ENCODE measurements around the gene LARP6. TPM values are rescaled to one million over a fixed set of nuclear protein-coding genes. Genes with fewer than 3 reads are reported as not detected.

LARP6 gene
- total and polyA plus RNA-seq, 8 donors = 9.8 to 127 (median 14.1) TPM

DNA sequence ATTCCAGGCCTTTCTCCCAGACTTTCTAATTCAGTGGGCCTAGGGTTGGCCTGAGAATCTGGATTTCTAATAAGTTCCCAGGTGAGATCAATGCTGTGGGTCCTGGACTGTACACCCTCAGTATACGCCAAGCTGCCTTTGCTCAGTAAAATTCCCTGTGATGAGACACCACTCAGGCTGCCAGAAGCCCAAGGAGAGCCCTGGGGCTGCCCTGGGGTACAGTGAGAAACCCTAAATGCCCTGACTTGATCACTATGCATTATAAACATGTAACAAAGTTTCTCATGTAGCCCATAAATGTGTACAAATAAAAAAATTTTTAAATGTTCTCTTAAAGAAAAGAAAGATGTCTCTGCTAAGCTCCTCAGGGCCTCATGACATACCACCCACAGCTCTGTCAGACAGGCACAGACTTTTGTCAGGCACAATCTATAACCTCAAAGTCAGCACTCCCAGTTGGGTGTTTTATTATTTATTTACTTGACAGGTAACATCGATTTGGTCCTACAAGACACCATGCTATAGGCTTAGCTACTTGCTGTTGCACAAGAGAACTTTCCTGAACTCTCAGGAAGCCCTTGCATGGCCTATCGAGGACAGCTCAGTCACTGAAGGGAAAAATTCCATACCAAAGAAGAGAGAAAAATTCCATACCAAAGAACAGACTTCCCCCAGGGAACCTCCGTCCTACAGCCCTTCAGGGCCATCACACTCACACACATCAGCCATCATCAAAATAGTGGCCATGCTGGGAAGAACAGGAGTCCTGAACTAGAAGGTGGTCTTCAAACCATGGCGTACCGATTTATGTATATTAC is 22.7 kb downstream of the LARP6 start:
- intact Hi-C loops (cut with DNase I; ENCODE audit: low total_unique reads) = no loop called here
- peaks cover 20 to 46% (median 35%) of the 10 kb centered on the region in 4 donors for H3K4me1 ChIP-seq
- H3K27ac ChIP-seq = peak overlapping the region; percentile 31 to 59 (median 40)
- no peak overlapping the region for H3K4me3 ChIP-seq
- no peaks in the 10 kb centered on the region for H3K9me3 ChIP-seq
- H3K27me3 ChIP-seq = no peaks in the 10 kb centered on the region
- WGBS, 5 donors = 81 to 94% (median 89%) methylated on average over 6 of the region's 6 CpGs
- no peak for DNase-seq
- H3K36me3 ChIP-seq = peaks cover 8 to 54% (median 31%) of the 10 kb centered on the region in 4 donors
- no peak for TF ChIP-seq POLR2AphosphoS5 (IDR thresholded peaks at IDR 0.05)

DNA sequence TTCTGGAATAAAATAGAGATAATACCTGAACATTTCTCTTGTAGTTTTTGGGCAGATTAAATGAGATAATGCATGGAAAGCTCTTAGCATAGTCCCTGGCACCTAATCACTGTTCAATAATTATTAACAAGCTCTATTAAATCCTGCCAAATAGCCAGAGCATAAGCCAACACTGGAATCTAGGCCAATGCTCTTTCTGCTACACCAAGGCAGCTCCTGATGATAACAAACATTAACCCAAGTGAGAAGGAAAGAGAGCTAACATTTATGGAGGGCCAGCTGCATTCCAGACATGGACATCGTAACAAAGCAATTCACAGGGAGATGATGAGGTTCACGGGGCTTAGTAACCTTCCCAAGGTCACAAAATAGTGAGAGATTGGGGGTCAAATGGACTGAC is 23.3 kb downstream of the LARP6 start:
- TF ChIP-seq EP300 (IDR thresholded peaks at IDR 0.05) (no peak), POLR2AphosphoS5 (IDR thresholded peaks at IDR 0.05) (peak in 1 of 3 donors; percentile 41)
- no peak overlapping the region for H3K4me3 ChIP-seq
- 11 to 35% (median 22%) methylated on average over 2 of the region's 2 CpGs for WGBS, 5 donors
- no peaks in the 10 kb centered on the region for H3K9me3 ChIP-seq
- peak overlapping the region in 4 of 5 donors; percentile 38 to 59 (median 44) for H3K27ac ChIP-seq
- intact Hi-C loops (cut with DNase I; ENCODE audit: low total_unique reads) = no loop called here
- DNase-seq = peak in 1 of 2 donors; percentile 41
- H3K36me3 ChIP-seq = peaks cover 7 to 48% (median 29%) of the 10 kb centered on the region in 4 donors
- peaks cover 26 to 52% (median 39%) of the 10 kb centered on the region in 4 donors for H3K4me1 ChIP-seq
- H3K27me3 ChIP-seq = no peaks in the 10 kb centered on the region

DNA sequence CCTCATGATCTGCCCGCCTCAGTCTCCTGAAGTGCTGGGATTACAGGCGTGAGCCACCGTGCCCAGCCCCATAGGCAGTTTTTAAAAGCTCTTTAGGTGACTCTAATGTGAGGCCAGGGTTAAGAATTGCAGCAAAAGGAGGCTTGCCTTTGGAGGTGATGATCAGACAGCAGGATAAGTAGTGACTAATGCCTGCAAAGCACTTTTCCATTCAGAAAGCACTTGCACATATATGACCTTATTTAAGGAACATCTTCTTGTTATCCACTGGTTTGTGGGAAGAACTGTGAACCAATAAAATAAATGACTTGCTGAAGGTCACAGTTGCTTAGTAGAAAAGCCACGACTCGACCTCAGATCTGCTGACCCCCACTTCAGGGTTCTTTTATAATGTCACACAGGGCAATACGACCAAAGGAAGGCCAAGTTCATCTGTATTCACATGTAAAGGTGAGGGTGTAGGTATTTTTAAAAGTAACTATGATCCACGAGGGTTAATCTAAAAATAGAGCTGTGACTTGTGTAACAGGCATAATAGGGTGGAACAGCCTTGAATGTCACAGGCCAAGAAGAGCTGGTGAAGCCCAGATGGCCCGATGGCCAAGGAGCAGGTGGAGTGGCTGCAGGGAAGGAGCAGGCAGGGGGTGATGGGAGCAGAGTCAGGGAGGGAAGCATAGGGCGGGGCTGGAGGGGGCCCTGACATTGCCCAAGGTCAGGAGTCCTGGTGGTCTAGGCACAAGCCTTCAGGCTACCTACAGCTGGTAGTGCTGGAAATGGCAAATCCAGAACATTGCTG is 24.4 kb downstream of the LARP6 start:
- 66 to 76% (median 71%) methylated on average over 9 of the region's 9 CpGs for WGBS, 5 donors
- no peak for TF ChIP-seq EP300 (IDR thresholded peaks at IDR 0.05)
- TF ChIP-seq POLR2AphosphoS5 (IDR thresholded peaks at IDR 0.05) = no peak
- TF ChIP-seq, protein P1, sequence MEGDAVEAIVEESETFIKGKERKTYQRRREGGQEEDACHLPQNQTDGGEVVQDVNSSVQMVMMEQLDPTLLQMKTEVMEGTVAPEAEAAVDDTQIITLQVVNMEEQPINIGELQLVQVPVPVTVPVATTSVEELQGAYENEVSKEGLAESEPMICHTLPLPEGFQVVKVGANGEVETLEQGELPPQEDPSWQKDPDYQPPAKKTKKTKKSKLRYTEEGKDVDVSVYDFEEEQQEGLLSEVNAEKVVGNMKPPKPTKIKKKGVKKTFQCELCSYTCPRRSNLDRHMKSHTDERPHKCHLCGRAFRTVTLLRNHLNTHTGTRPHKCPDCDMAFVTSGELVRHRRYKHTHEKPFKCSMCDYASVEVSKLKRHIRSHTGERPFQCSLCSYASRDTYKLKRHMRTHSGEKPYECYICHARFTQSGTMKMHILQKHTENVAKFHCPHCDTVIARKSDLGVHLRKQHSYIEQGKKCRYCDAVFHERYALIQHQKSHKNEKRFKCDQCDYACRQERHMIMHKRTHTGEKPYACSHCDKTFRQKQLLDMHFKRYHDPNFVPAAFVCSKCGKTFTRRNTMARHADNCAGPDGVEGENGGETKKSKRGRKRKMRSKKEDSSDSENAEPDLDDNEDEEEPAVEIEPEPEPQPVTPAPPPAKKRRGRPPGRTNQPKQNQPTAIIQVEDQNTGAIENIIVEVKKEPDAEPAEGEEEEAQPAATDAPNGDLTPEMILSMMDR (IDR thresholded peaks at IDR 0.05) = no peak
- TF ChIP-seq POLR2A (IDR thresholded peaks at IDR 0.05) = no peak
- H3K4me1 ChIP-seq = peaks cover 30 to 62% (median 47%) of the 10 kb centered on the region in 4 donors

DNA sequence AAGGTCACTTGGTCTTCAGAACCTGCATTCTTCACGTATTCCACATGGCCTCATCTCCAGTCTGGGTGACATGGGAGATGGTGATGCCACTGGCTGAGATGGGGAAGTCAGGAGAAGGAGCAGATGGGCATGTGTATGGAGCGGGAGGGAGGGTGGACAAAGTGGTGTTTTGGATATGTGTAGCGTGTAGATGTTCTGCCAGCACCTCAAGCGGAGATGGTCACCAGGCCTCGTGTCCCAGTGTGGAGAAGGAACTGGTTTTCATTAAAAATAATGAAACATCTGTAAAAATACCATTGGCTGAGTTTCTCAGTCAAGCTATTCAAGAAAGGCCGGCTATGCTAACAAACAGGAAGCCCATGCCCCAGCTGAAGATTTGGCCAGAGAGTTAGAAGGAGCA is 26.2 kb downstream of the LARP6 start:
- Histone ChIP-seq H3K36me3 (peaks cover 5 to 19% (median 14%) of the 10 kb centered on the region in 4 donors), H3K9me3 (no peaks in the 10 kb centered on the region), H3K4me3 (no peak overlapping the region), H3K27ac (no peak overlapping the region), H3K27me3 (no peaks in the 10 kb centered on the region), H3K4me1 (peaks cover 25 to 54% (median 36%) of the 10 kb centered on the region in 4 donors)
- WGBS, 5 donors = 84 to 89% (median 88%) methylated on average over 6 of the region's 6 CpGs
- DNase-seq = no peak
- TF ChIP-seq POLR2AphosphoS5 (IDR thresholded peaks at IDR 0.05) (no peak), EP300 (IDR thresholded peaks at IDR 0.05) (no peak), POLR2A (IDR thresholded peaks at IDR 0.05) (no peak)
- TF ChIP-seq, protein P1 (IDR thresholded peaks at IDR 0.05) = no peak
- intact Hi-C loops (cut with DNase I; ENCODE audit: low total_unique reads) = no loop called here

More for the DNA sequence above, 24.4 kb downstream of the LARP6 start:
- Histone ChIP-seq H3K4me3 (no peak overlapping the region), H3K27me3 (no peaks in the 10 kb centered on the region), H3K9me3 (no peaks in the 10 kb centered on the region), H3K27ac (peak overlapping the region in 1 of 5 donors; percentile 49), H3K36me3 (peaks cover 5 to 38% (median 20%) of the 10 kb centered on the region in 4 donors)
- no peak for DNase-seq
- intact Hi-C loops (cut with DNase I; ENCODE audit: low total_unique reads) = no loop called here

DNA sequence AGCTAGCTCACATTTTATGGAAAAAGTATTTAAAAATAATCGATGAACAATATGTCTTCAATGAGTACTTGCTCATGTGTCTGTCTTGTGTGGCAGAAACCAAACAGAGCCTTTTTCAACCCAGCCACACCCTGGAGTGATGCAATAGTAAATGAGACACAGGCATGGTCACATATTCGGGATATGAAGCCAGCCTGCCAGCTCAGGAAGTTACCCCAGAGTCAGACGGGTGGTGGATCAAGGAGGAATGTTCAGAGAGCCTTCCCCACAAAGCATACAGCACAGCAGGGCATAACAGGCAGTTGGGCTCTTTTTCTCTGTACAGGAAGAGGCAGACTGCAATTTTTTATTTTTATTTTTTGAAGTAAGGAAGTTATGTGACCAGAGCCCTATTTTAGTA is 27.3 kb downstream of the LARP6 start:
- Histone ChIP-seq H3K27ac (peak overlapping the region in 1 of 5 donors; percentile 21), H3K4me1 (peaks cover 25 to 54% (median 36%) of the 10 kb centered on the region in 4 donors), H3K36me3 (peaks cover 0 to 8% (median 3%) of the 10 kb centered on the region in 4 donors), H3K4me3 (no peak overlapping the region), H3K27me3 (no peaks in the 10 kb centered on the region), H3K9me3 (no peaks in the 10 kb centered on the region)
- TF ChIP-seq, protein P1 (IDR thresholded peaks at IDR 0.05) = no peak
- TF ChIP-seq POLR2AphosphoS5 (IDR thresholded peaks at IDR 0.05) (no peak), POLR2A (IDR thresholded peaks at IDR 0.05) (no peak), EP300 (IDR thresholded peaks at IDR 0.05) (no peak)
- WGBS, 5 donors = 14 to 24% (median 21%) methylated on average over 3 of the region's 3 CpGs
- DNase-seq = peak in 1 of 2 donors; percentile 26
- intact Hi-C loops (cut with DNase I; ENCODE audit: low total_unique reads) = no loop called here

Measured in stomach (tissue), 9 donors.